ENCODE measurements around the gene INPP5F. TPM values are rescaled to one million over a fixed set of nuclear protein-coding genes. Genes with fewer than 3 reads are reported as not detected.

INPP5F gene
- total RNA-seq, 1 experiment from 2014 or later: 14.9 TPM

- POLR2A ChIA-PET: interaction anchor here (0.6 to 22.3 kb wide), 10 partner anchors 8 to 243 kb away, joined by 3 to 752 read pairs (median 52); partner anchors contain the start of genes BAG3, INPP5F, MCMBP and TIAL1
- CTCF ChIA-PET: interaction anchor here (0.6 to 2.7 kb wide), 8 partner anchors 10 to 241 kb away, joined by 4 to 8 read pairs (median 4); no protein-coding TSS in a partner anchor
- Mint-ChIP-seq H3K36me3 (ENCODE audit: insufficient read depth, unreplicated experiment) (peaks cover 49% of the 10 kb centered on the region), H3K4me1 (ENCODE audit: insufficient read depth, unreplicated experiment) (peaks cover 28% of the 10 kb centered on the region), H3K27ac (ENCODE audit: low read depth, unreplicated experiment) (peak overlapping the region; percentile 92), H3K9me3 (ENCODE audit: unreplicated experiment) (no peaks in the 10 kb centered on the region), H3K27me3 (ENCODE audit: insufficient read depth, unreplicated experiment) (no peaks in the 10 kb centered on the region), H3K4me3 (ENCODE audit: unreplicated experiment) (no peak overlapping the region)
- intact Hi-C loops (cut with micrococcal nuclease): no loop called here
- peak; percentile 35 for DNase-seq (ENCODE audit: unreplicated experiment)
- no TSS peak for BruUV-seq (replicated peaks)
- TF ChIP-seq CTCF (IDR thresholded peaks at IDR 0.05; ENCODE audit: unreplicated experiment): no peak
These were observed 46.4 kb upstream of the INPP5F start for GRCh38 chr10:119679480-119679829.

GRCh38 chr10:119680050-119680449, 45.8 kb upstream of the INPP5F start:
- H3K36me3 Mint-ChIP-seq (ENCODE audit: insufficient read depth, unreplicated experiment): peaks cover 43% of the 10 kb centered on the region
- H3K27me3 Mint-ChIP-seq (ENCODE audit: insufficient read depth, unreplicated experiment): no peaks in the 10 kb centered on the region
- H3K27ac Mint-ChIP-seq (ENCODE audit: low read depth, unreplicated experiment): peak overlapping the region; percentile 92
- CTCF ChIA-PET: interaction anchor here (0.6 to 2.7 kb wide), 8 partner anchors 11 to 240 kb away, joined by 3 to 8 read pairs (median 4); no protein-coding TSS in a partner anchor
- POLR2A ChIA-PET: interaction anchor here (0.6 to 22.3 kb wide), 16 partner anchors 9 to 504 kb away, joined by 3 to 752 read pairs (median 10); partner anchors contain the start of genes BAG3, INPP5F, MCMBP and SEC23IP
- TF ChIP-seq CTCF (IDR thresholded peaks at IDR 0.05; ENCODE audit: unreplicated experiment): no peak
- intact Hi-C loops (cut with micrococcal nuclease): loop anchor here (1.0 to 10.0 kb wide), 4 partner anchors 26 to 215 kb away; partner anchors contain the start of gene SEC23IP
- no TSS peak for BruUV-seq (replicated peaks)
- H3K9me3 Mint-ChIP-seq (ENCODE audit: unreplicated experiment): no peaks in the 10 kb centered on the region
- peaks cover 28% of the 10 kb centered on the region for H3K4me1 Mint-ChIP-seq (ENCODE audit: insufficient read depth, unreplicated experiment)
- H3K4me3 Mint-ChIP-seq (ENCODE audit: unreplicated experiment): peak overlapping the region; percentile 72
- peak; percentile 99 for DNase-seq (ENCODE audit: unreplicated experiment)

GRCh38 chr10:119680650-119681081, 45.2 kb upstream of the INPP5F start:
- Mint-ChIP-seq H3K4me1 (ENCODE audit: insufficient read depth, unreplicated experiment) (peaks cover 28% of the 10 kb centered on the region), H3K27ac (ENCODE audit: low read depth, unreplicated experiment) (peak overlapping the region; percentile 92), H3K36me3 (ENCODE audit: insufficient read depth, unreplicated experiment) (peaks cover 38% of the 10 kb centered on the region), H3K4me3 (ENCODE audit: unreplicated experiment) (peak overlapping the region; percentile 72), H3K9me3 (ENCODE audit: unreplicated experiment) (no peaks in the 10 kb centered on the region), H3K27me3 (ENCODE audit: insufficient read depth, unreplicated experiment) (no peaks in the 10 kb centered on the region)
- no TSS peak for BruUV-seq (replicated peaks)
- POLR2A ChIA-PET: interaction anchor here (0.6 to 22.3 kb wide), 19 partner anchors 9 to 1963 kb away, joined by 3 to 752 read pairs (median 7); partner anchors contain the start of genes BAG3, INPP5F, MCMBP and SEC23IP
- intact Hi-C loops (cut with micrococcal nuclease): loop anchor here (1.0 to 10.0 kb wide), 4 partner anchors 26 to 214 kb away; partner anchors contain the start of gene SEC23IP
- CTCF ChIA-PET: interaction anchor here (0.6 to 2.7 kb wide), 7 partner anchors 13 to 184 kb away, joined by 3 to 8 read pairs (median 5); no protein-coding TSS in a partner anchor
- TF ChIP-seq CTCF (IDR thresholded peaks at IDR 0.05; ENCODE audit: unreplicated experiment): no peak
- DNase-seq (ENCODE audit: unreplicated experiment): peak; percentile 97

GRCh38 chr10:119686465-119687191, 39.2 kb upstream of the INPP5F start:
- peak; percentile 95 for TF ChIP-seq CTCF (IDR thresholded peaks at IDR 0.05; ENCODE audit: unreplicated experiment)
- peaks cover 20% of the 10 kb centered on the region for H3K4me1 Mint-ChIP-seq (ENCODE audit: insufficient read depth, unreplicated experiment)
- H3K9me3 Mint-ChIP-seq (ENCODE audit: unreplicated experiment): no peaks in the 10 kb centered on the region
- intact Hi-C loops (cut with micrococcal nuclease): loop anchor here (1.0 to 10.0 kb wide), 7 partner anchors 39 to 651 kb away; partner anchors contain the start of gene SEC23IP
- POLR2A ChIA-PET: interaction anchor here (0.6 to 22.3 kb wide), 31 partner anchors 8 to 1028 kb away, joined by 3 to 752 read pairs (median 4); partner anchors contain the start of genes BAG3, INPP5F, MCMBP and SEC23IP
- DNase-seq (ENCODE audit: unreplicated experiment): peak; percentile 93
- no peaks in the 10 kb centered on the region for H3K27me3 Mint-ChIP-seq (ENCODE audit: insufficient read depth, unreplicated experiment)
- peaks cover 7% of the 10 kb centered on the region for H3K36me3 Mint-ChIP-seq (ENCODE audit: insufficient read depth, unreplicated experiment)
- H3K4me3 Mint-ChIP-seq (ENCODE audit: unreplicated experiment): peak overlapping the region; percentile 71
- no TSS peak for BruUV-seq (replicated peaks)
- H3K27ac Mint-ChIP-seq (ENCODE audit: low read depth, unreplicated experiment): peak overlapping the region; percentile 82
- CTCF ChIA-PET: interaction anchor here (0.5 to 3.0 kb wide), 42 partner anchors 9 to 911 kb away, joined by 3 to 30 read pairs (median 4); partner anchors contain the start of gene SEC23IP
